GM18951 (cell line): Measurements from ENCODE around the gene MAGOH.

Source experiments
- POLR2A ChIP-seq: IDR thresholded peaks from 4 replicates; pipeline ENCODE4 v1.6.1; 2011; ENCODE audit warnings: mild to moderate bottlenecking; ENCODE audit not compliant: insufficient read length, insufficient read depth; ENCODE audit errors: extremely low read depth
- in situ Hi-C: fragments of 300-500 bp; cut with MboI; formaldehyde crosslinking; loops from one replicate; pipeline ENCODE4 v1.12.0; 2022; ENCODE audit warnings: low sequenced_read_pairs, mixed read lengths, inconsistent platforms; ENCODE audit not compliant: unreplicated experiment

The MAGOH gene

GRCh38 chr1:53182111-53182593 lies 56.2 kb downstream of the MAGOH start:
- in situ Hi-C loops = no loop called here

GRCh38 chr1:53180951-53181350 lies 57.4 kb downstream of the MAGOH start:
- in situ Hi-C loops = no loop called here
- no peak for TF ChIP-seq POLR2A

More at GRCh38 chr1:53182111-53182593, 56.2 kb downstream of the MAGOH start:
- TF ChIP-seq POLR2A = no peak

GRCh38 chr1:53180226-53180625 lies 58.1 kb downstream of the MAGOH start:
- in situ Hi-C loops = no loop called here
- no peak for TF ChIP-seq POLR2A
